NB4 (cell line): ENCODE results near the gene STK16.

Experiments used
- MYC ChIP-seq: IDR thresholded peaks from 2 replicates; pipeline ENCODE4 v1.6.1; 2011; ENCODE audit warnings: low read depth, low read length
- POLR2A ChIP-seq: IDR thresholded peaks from 2 replicates; pipeline ENCODE4 v1.6.1; 2011; ENCODE audit warnings: mild to moderate bottlenecking; ENCODE audit not compliant: insufficient read length; ENCODE audit errors: extremely low read depth
- TF ChIP-seq, protein P1 (sequence below): IDR thresholded peaks from one replicate; pipeline ENCODE4 v1.5.1; 2012; ENCODE audit warnings: low read depth, low read length
- TF ChIP-seq, protein P2 (sequence below): IDR thresholded peaks from 2 replicates; pipeline ENCODE4 v1.6.1; 2011; ENCODE audit warnings: low read depth, low read length

DNA sequence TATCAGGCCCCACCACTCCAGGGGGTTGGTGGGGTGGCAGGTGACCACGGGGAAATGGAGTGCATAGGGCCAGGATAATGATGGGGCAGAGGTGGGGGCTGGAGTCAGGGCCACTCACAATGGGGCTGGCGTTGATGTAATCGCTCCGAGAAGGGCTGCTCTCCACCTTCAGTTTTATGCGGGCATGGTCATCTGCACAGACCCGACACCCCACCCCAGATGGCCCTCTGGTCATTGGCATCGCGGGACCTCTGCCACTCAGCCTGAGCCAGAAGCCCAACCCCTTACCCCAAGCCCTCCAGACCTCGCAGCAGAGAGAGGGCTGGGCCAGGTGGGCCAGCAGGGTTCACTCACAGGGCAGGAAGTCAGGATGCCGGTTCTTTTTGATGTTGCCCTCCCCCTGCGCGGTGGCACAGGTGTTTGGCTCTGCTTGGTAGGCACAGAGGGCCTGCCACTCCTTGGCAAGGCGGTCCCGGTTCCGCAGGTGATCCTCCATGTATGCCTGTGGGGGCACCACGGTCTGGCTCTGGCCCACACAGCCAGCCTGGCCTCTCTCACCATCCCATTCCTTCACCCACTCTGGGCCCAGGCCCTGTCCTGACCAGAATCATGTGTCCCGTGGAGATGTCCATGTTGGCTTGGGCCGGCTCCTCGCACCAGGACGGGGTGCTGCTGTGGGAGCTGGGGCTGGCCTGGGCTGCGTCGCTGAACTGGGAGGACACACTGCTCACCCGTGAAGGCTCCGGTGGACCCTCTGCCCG, 51.5 kb downstream of the STK16 start:
- TF ChIP-seq, protein P1, sequence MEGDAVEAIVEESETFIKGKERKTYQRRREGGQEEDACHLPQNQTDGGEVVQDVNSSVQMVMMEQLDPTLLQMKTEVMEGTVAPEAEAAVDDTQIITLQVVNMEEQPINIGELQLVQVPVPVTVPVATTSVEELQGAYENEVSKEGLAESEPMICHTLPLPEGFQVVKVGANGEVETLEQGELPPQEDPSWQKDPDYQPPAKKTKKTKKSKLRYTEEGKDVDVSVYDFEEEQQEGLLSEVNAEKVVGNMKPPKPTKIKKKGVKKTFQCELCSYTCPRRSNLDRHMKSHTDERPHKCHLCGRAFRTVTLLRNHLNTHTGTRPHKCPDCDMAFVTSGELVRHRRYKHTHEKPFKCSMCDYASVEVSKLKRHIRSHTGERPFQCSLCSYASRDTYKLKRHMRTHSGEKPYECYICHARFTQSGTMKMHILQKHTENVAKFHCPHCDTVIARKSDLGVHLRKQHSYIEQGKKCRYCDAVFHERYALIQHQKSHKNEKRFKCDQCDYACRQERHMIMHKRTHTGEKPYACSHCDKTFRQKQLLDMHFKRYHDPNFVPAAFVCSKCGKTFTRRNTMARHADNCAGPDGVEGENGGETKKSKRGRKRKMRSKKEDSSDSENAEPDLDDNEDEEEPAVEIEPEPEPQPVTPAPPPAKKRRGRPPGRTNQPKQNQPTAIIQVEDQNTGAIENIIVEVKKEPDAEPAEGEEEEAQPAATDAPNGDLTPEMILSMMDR: no peak
- TF ChIP-seq POLR2A: no peak
- TF ChIP-seq, protein P2, sequence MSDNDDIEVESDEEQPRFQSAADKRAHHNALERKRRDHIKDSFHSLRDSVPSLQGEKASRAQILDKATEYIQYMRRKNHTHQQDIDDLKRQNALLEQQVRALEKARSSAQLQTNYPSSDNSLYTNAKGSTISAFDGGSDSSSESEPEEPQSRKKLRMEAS: no peak
- TF ChIP-seq MYC: no peak
